NCI-H1092 (cell line): ENCODE results near the gene FN1.
"Not testable (repeated sequence)": the region's sequence is repeated elsewhere in the genome, so short reads cannot be mapped to it uniquely, and the experiment has no call there.

Experiments used
- DNase-seq: peaks from one replicate; lab custom pipeline; 2025; lab: John Stamatoyannopoulos, UW

Gene FN1

GRCh38 chr2:215364157-215365155 is 71.4 kb downstream of the FN1 start:
- no peak for DNase-seq

GRCh38 chr2:215363461-215364156 is 72.3 kb downstream of the FN1 start:
- no peak for DNase-seq

- DNase-seq: no peak
Observed at GRCh38 chr2:215363039-215363438, 72.8 kb downstream of the FN1 start.

GRCh38 chr2:215362562-215362904 is 73.3 kb downstream of the FN1 start:
- no peak for DNase-seq

GRCh38 chr2:215361876-215362561 is 73.8 kb downstream of the FN1 start:
- no peak for DNase-seq

- DNase-seq: no peak
Observed at GRCh38 chr2:215361211-215361875, 74.5 kb downstream of the FN1 start.

GRCh38 chr2:215360596-215360995 is 75.3 kb downstream of the FN1 start:
- DNase-seq: no peak

GRCh38 chr2:215360059-215360458 is 75.8 kb downstream of the FN1 start:
- not testable (repeated sequence) for DNase-seq

- no peak for DNase-seq
Observed at GRCh38 chr2:215359576-215359922, 76.3 kb downstream of the FN1 start.

- no peak for DNase-seq
Observed at GRCh38 chr2:215358891-215359575, 76.8 kb downstream of the FN1 start.

GRCh38 chr2:215358312-215358845 is 77.5 kb downstream of the FN1 start:
- no peak for DNase-seq

GRCh38 chr2:215357660-215358059 is 78.2 kb downstream of the FN1 start:
- no peak for DNase-seq

GRCh38 chr2:215356948-215357461 is 78.9 kb downstream of the FN1 start:
- DNase-seq: no peak

GRCh38 chr2:215356334-215356947 is 79.4 kb downstream of the FN1 start:
- DNase-seq: no peak

- no peak for DNase-seq
Observed at GRCh38 chr2:215355801-215356200, 80.1 kb downstream of the FN1 start.

- DNase-seq: no peak
Observed at GRCh38 chr2:215354771-215355695, 80.8 kb downstream of the FN1 start.

- DNase-seq: no peak
Observed at GRCh38 chr2:215352602-215353001, 83.3 kb downstream of the FN1 start.

GRCh38 chr2:215347878-215348277 is 88.0 kb downstream of the FN1 start:
- DNase-seq: no peak

GRCh38 chr2:215338883-215339679 is 96.8 kb downstream of the FN1 start:
- no peak for DNase-seq
